Right atrium auricular region (tissue), 2 donors: ENCODE data around the gene GMFB. TPM values are rescaled to one million over a fixed set of nuclear protein-coding genes. Genes with fewer than 3 reads are reported as not detected.

Experiments
- DNase-seq: peaks from one replicate; pipeline ENCODE4 v3.0.0-alpha.2; 2019; ENCODE audit warnings: low spot score
- H3K27ac ChIP-seq, 2 donors: fragments of 200-600 bp; sonication (generic); 1 replicate in 1 of 2; 2 replicates in 1 of 2; pipeline ENCODE4 v1.5.1; 2016 to 2019
- H3K27me3 ChIP-seq, 2 donors: fragments of 200-600 bp; sonication (generic); one replicate each; pipeline versions ENCODE4 v1.5.1 to v1.6.0; 2017 to 2019
- H3K36me3 ChIP-seq: fragments of 200-600 bp; sonication (generic); one replicate; pipeline ENCODE4 v1.5.1; 2016
- H3K4me1 ChIP-seq, 2 donors: fragments of 200-600 bp; sonication (generic); one replicate each; pipeline versions ENCODE4 v1.5.1 to v1.6.0; 2017 to 2019
- H3K4me3 ChIP-seq, 2 donors: fragments of 200-600 bp; sonication (generic); 1 replicate in 1 of 2; 2 replicates in 1 of 2; pipeline ENCODE4 v1.5.1; 2017 to 2019; ENCODE audit warnings: mild to moderate bottlenecking in 1 of 2, moderate library complexity in 1 of 2
- H3K9me3 ChIP-seq, 2 donors: fragments of 200-600 bp; sonication (generic); one replicate each; pipeline ENCODE4 v1.5.1; 2019
- total RNA-seq, 2 donors: library from RNA; depleted of rRNA; stranded (reverse); fragments of >200 nt; gene quantifications; one replicate each; pipeline ENCODE4 v1.1.0, GENCODE V29; 2016
- TF ChIP-seq, protein P1 (sequence below), 2 donors: fragments of 200-600 bp; sonication (generic); IDR thresholded peaks; one replicate each; pipeline ENCODE4 v1.5.1; 2019; ENCODE audit warnings: antibody characterized with exemption in 2 of 2

The GMFB gene
- total RNA-seq, 2 donors from 2014 or later = 28.0 to 29.4 TPM

DNA sequence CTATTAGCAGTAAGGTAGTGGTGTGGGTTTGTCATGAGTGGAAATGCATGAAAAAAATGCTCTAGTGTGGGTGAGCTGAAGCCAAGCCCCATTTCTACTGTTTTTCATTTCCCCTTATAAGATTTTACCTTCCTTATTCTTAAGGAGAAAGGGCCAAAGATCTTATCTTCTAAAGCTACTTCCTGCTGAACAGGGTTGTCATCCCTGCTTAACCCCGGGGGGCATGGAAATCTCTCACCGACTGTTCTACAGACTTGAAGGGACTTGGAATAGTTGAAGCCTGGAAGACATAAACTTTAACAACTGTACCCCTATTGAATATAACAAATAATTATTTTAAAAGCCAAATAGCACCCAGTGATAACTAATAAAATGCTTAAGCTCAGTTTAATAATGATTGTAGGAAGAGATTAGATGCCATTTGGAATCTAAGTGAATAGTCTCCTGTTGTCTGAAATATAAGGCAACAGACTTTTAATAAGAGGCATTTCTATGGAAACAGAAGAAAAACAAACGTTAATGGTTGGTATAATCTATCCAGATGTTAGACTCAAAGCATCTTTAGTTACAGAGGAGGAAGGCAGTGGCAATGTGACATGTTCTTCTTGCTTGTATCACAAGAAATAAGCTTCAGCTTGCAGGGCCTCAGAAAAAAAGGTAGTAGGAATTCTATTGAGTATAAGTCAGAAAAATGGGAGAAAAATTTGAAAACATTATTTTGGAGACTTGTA, 1.8 kb upstream of the GMFB start:
- Histone ChIP-seq H3K9me3 (no peaks in the 10 kb centered on the region), H3K4me3 (no peak overlapping the region), H3K27me3 (no peaks in the 10 kb centered on the region), H3K27ac (no peak overlapping the region), H3K36me3 (no peaks in the 10 kb centered on the region), H3K4me1 (peaks cover 0 to 34% of the 10 kb centered on the region in 2 donors)
- no peak for DNase-seq
- TF ChIP-seq, protein P1, sequence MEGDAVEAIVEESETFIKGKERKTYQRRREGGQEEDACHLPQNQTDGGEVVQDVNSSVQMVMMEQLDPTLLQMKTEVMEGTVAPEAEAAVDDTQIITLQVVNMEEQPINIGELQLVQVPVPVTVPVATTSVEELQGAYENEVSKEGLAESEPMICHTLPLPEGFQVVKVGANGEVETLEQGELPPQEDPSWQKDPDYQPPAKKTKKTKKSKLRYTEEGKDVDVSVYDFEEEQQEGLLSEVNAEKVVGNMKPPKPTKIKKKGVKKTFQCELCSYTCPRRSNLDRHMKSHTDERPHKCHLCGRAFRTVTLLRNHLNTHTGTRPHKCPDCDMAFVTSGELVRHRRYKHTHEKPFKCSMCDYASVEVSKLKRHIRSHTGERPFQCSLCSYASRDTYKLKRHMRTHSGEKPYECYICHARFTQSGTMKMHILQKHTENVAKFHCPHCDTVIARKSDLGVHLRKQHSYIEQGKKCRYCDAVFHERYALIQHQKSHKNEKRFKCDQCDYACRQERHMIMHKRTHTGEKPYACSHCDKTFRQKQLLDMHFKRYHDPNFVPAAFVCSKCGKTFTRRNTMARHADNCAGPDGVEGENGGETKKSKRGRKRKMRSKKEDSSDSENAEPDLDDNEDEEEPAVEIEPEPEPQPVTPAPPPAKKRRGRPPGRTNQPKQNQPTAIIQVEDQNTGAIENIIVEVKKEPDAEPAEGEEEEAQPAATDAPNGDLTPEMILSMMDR (IDR thresholded peaks at IDR 0.05) = no peak

DNA sequence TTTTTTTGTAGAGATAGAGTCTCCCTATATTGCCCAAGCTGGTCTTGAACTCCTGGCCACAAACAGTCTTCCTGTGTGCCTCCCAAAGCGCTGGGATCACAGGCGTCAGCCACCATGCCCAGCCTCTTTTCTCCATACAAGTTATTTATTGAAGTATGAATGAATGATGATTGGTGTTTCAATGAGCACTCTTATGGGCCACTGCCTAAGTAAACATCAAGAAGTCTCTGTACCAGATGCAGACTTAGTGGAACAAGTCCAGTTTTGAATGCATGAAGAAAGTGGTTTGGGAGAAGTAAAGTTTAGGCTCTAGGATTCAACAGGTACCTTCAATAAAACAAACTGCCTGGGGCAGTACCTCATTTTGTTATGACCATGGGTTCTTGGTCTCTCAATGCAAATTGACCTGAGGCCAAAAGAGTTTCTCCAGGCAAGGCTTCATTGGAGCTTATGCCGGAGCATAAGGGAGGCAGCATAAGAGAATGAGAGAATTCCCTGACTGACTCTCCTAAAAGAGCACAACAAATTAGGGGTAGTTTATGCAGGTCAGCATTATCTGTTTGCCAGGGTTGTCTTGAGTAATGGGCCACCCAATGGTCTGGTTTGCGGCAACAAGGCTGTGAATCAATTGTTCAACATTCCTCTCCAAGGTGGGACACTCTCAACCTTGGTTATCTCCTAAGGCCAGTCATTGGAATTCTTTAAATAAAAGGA, 1.1 kb upstream of the GMFB start:
- Histone ChIP-seq H3K27me3 (no peaks in the 10 kb centered on the region), H3K9me3 (no peaks in the 10 kb centered on the region), H3K36me3 (no peaks in the 10 kb centered on the region), H3K27ac (peak overlapping the region; percentile 95), H3K4me3 (peak overlapping the region in 1 of 2 donors; percentile 64), H3K4me1 (peaks cover 0 to 40% of the 10 kb centered on the region in 2 donors)
- no peak for DNase-seq
- TF ChIP-seq, protein P1 (IDR thresholded peaks at IDR 0.05) = no peak

DNA sequence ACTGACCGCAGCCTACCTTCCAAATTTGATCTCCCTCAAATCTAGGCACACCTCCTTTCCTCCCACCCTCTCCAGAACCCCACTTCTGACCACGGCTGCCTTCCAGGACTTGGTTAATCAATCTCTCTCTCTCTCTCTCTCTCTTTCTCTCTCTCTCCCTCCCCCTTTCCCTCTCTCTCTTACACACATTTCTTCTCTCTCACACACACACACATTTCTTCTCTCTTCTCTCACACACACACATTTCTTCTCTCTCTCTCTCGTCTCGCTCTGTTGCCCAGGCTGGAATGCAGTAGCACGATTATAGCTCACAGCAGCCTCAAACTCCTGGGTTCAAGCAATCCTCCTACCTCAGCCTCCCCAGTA, 521 bp upstream of the GMFB start:
- H3K27ac ChIP-seq = peak overlapping the region; percentile 95
- H3K9me3 ChIP-seq = no peaks in the 10 kb centered on the region
- H3K27me3 ChIP-seq = no peaks in the 10 kb centered on the region
- DNase-seq = no peak
- peaks cover 0 to 46% of the 10 kb centered on the region in 2 donors for H3K4me1 ChIP-seq
- H3K36me3 ChIP-seq = no peaks in the 10 kb centered on the region
- TF ChIP-seq, protein P1 (IDR thresholded peaks at IDR 0.05) = no peak
- peak overlapping the region; percentile 64 to 79 for H3K4me3 ChIP-seq

DNA sequence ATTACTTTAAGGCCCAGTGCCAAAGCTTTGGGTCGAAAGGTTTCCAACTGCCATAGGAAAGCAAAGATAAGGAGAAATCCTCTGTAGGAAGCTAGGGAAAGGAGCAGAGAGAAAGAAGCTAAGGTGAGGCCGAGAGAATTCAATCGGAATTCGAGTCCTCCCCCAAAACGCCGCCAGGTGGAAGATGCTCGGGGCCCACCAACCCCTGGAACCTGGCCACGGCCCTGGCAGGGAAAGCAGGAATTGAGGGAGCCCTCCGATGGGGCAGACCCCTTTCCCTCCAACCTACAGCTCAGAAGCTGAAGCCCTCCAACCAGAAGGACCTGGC, 498 bp downstream of the GMFB start:
- no peak for DNase-seq
- Histone ChIP-seq H3K27ac (peak overlapping the region; percentile 95), H3K4me3 (peak overlapping the region; percentile 64 to 79), H3K27me3 (no peaks in the 10 kb centered on the region), H3K9me3 (no peaks in the 10 kb centered on the region), H3K4me1 (peaks cover 0 to 52% of the 10 kb centered on the region in 2 donors), H3K36me3 (peaks cover 3% of the 10 kb centered on the region)
- TF ChIP-seq, protein P1 (IDR thresholded peaks at IDR 0.05) = no peak

DNA sequence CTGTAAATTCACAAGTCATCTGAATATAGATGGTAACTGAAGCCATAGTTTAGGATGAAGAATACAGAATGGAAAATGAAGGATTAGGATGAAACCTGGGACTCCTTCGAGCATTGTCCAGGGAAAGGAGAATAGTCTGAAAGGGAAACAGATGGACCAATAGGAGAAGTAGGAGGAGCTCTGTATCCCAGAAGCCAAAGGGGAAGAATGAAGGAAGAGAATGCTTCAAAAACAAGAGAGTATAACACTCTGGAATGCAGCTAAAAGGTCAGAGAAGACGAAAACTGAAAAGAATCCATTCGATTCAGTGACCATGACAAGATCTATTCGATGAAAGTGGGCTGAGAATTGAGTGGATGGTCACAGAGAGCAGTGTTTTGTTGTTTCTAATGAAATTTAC, 1.0 kb downstream of the GMFB start:
- Histone ChIP-seq H3K4me1 (peaks cover 0 to 57% of the 10 kb centered on the region in 2 donors), H3K36me3 (peaks cover 8% of the 10 kb centered on the region), H3K27me3 (no peaks in the 10 kb centered on the region), H3K27ac (peak overlapping the region; percentile 95), H3K9me3 (no peaks in the 10 kb centered on the region), H3K4me3 (peak overlapping the region; percentile 64 to 79)
- TF ChIP-seq, protein P1 (IDR thresholded peaks at IDR 0.05) = no peak
- no peak for DNase-seq
